DMS114 treated with DMSO at 0.1 percent for 48 hours (cell line): ENCODE data around the gene AUTS2.

Experiments
- DNase-seq: peaks from one replicate; lab custom pipeline; 2025; ENCODE audit not compliant: unreplicated experiment; lab: John Stamatoyannopoulos, UW

Gene AUTS2

DNA sequence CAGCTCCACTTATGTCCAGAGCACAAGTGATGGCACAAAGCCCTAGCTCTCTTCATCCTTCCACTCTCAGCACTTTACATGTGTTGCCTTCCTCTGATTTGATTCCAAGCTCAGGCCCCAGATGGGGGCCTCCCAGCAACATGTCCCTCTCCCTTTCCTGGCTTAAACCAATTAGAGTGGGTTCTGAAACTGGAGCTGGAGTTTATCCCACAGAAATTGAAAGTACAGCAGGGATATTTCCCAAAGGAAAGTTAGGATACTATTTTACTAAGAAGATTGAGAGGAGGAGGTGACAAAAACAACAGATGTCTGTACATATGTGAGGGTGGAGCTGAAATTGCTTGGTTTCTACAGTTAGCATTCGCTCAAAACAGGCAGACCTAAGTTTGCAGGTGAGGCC is 724.6 kb downstream of the AUTS2 start:
- DNase-seq: no peak

DNA sequence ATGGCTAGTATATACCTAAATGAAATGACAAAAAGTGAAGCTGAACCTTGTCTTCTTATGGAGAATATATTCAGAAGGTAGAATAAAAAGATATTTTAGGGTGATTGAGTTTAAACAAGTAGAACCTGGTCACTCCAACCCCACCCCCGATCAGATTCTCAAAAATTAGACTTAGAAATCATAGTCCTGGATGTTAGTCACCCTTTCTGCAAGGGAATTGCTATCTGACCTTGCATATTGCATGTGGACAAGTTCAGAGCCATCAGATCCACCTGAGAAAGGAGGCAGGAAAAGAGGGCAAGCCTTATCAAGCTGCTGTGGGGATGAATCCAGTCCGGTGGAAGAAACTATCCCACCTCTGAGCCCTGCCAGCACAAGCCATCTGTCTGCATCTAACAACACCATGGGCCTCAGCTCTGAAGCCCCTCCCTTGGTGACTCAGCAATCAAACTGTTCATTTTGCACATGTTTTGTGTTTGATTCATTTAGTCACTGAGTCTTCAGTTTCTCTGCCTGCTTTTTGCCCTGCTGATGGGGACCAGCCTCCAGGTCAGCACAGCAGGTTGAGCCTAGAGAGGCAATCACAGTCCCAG is 727.3 kb downstream of the AUTS2 start:
- DNase-seq: no peak

DNA sequence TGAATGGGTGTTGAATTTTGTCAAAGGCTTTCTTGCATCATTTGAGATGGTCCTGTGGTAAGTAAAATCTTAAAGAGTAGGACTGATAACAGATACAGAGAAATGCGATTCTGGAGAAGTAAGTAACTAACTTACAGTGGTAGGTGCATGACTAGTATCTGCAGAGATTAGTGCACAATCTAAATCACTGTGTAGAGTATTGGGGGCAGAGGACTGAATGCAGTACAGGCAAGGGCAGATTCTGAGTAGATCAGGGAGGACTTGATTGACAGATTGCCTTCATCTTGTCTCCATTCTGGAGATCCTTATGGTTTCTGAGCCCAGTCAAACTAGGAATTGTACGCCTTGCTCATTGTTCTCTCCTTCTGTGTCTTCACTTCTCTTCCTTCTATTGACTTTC is 736.0 kb downstream of the AUTS2 start:
- DNase-seq: no peak

DNA sequence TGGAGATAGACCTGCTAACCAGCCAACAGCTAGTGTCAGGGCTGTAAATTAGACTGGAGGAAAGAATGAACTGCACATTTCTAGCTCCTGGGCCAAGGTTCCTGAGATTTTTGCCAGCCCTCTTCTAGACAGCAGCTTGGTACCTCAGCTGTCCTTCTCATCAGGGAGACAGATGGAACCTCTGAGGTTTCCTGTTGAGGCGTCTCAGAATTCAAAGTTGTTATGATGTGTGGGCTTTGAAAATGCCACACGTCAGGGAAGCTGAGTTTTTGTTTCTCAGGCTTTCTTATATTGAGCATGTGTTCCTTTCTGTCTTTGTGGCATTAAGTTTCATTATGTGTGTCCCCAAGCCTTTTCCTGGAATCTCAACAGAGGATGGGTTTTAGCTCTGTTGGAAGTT is 736.6 kb downstream of the AUTS2 start:
- DNase-seq: no peak

DNA sequence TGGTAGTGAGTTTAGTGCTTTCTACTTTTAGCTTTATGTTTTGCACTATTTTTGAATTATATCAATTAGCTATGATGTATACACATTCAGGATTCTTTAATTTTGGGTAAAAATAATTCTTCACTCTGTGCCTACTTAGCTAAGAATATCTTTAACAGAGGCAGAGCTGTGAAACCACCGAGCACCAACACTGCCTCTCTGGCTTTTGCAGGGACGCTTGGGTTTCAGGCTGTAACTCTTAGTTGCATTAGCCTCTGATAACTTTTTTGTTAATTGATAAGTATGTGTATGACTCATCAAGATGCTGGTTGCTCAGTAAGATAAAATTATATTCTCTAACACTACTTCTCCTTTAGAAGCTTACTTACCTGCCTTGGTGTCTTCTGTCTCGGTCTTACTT is 738.3 kb downstream of the AUTS2 start:
- no peak for DNase-seq

DNA sequence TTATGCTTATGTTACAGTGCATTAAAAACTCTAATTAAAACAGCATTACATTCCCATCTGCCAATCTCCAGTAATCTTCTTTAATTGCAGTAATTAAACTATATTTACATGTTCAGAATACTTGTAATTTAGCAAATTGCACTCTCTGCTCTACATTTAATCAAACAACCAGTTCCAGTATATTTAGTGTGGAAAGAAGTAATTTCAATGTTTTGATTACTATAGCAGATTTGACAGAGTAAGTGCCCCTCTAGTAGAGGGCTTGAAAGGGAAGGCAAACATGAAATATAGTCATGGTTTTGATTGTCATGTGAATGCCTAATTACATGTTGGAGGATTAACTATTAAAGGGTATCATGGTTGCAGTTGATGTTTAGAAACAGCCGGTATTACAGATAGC is 739.7 kb downstream of the AUTS2 start:
- DNase-seq: no peak

DNA sequence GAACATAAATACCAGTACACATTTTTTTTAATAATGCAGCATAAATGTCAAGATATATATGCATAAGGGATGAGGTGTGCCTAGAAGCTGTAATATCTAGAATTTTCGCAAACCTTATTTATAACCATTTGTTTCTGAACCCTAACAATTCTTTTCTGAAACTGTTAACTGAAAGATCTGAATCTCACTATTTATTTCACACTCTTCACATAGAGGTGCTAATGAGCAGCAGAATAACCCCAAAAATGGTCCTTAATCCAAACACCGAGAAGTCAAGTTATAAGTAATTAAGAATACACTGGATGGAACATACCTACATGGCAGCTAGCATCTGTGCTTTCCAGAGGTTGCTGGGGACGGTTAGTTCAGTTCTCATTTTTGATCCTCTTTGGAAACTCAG is 742.0 kb downstream of the AUTS2 start:
- DNase-seq: no peak

DNA sequence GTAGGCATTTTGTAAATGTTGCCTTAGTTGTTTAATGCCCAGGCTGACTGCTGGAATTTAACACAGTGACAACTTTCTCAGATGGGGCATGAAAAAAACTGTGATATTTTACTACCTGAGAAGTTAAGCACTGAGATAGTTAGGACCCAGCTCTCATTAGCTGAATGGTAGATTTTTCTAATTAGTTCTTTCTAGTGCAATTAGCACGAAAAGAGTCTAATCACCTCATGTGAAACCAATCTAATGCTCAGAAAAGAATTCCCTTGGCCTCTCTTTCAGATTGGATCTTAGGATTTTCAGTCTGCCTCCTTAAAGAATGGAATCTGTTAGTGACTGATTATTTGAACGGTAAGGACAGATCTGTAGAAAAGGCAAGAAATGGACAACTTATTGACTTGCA is 743.2 kb downstream of the AUTS2 start:
- DNase-seq: no peak

DNA sequence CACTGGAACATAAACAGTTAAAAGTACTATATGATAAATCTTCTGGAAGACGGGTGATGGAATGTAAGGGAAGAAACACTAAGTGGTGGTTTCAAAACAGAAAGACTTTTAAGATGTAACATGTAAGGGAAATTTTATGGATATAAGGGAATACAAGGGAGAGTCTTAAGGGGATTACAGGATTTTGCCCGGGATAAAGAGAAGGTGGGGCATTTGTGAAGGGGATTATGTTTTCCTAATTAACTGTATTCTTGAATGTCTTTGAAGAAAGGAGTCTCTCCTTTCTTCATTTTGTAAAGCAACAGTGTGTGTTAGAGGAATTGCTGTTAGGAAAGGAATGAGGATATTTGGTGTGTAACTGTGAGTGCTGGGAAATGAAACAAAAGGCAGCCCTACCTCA is 745.2 kb downstream of the AUTS2 start:
- DNase-seq: no peak

DNA sequence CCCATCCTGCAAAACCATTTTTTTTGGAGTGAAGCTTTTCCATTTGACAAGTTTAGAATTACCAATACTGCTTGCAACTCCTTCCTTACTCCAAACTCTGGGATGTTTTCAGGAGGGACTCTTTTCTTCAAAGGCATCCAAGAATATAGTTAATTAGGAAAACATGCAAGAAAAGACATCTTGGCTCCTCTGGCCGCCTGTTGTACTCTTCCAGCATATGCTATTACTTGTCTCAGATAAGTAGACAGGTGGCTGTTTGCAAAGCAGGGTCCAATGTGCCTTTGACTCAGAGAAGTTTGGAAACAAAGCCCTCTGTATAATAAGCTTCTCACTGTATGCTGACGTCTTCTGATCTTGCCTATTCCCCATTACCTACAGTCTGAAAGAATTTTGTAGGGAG is 746.5 kb downstream of the AUTS2 start:
- no peak for DNase-seq

DNA sequence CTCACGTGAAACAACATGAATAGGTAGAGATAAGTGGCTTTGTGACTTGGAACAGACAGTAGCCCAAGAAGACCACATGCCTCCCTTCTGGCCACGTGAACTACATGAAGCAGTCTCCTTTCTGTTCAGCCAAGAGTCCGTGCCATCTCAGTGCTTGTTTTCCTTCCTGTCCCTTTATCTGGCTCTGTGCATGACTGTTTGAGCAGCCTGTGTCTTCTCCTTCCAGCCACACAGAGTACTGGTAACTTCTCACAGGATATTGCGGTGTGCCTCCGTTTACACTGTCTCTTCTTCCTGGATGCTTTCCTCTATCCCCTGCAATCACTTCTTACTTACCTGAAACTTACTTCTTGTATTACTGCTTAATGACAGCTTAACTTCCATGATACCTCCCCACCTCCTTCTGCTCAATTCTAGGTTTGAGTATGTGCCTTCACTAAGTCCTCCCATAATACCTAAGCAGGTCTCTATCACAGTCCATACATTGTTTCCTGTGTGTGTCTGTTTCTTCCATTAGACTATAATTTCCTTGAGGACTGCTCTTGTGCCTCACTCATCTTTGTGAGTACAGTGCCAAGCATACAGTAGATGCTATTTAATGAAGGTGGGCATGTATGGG is 748.7 kb downstream of the AUTS2 start:
- no peak for DNase-seq

DNA sequence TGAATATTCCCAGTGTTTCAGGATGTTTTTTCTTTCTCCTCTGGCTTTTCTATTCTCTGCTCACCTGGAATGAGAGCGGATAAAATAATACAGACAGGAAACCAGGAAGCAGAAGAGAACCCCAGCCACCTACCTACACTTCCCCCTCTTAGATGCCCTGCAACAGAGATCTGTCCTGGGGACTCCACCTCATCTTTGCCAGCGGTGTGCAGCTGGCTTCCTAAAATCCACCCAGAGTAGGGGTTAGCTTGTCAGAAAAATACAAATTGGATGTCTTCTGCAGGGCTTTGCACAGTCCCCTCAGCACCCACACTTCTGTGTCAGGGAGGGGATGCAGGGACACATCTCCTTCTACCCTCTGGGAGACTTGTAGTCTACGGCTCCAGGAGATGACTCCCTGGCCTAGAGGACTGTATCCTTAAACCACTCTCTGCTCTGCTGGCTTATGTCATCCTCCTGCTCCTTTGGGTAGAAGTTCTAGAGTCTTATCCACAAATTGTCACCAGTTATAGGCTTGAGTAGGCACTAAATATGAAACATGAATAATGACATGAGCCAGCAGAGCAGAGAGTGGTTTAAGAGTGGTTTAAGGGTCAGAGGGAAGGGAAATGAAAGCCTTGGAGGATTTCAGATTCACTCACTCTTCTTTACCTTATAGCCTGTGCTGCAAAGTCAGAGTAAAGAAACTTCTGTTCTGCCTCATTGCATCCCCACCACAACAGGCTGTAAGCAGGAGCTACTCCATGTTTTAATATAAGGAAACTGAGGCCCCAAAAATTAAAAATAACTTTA is 749.4 kb downstream of the AUTS2 start:
- no peak for DNase-seq

DNA sequence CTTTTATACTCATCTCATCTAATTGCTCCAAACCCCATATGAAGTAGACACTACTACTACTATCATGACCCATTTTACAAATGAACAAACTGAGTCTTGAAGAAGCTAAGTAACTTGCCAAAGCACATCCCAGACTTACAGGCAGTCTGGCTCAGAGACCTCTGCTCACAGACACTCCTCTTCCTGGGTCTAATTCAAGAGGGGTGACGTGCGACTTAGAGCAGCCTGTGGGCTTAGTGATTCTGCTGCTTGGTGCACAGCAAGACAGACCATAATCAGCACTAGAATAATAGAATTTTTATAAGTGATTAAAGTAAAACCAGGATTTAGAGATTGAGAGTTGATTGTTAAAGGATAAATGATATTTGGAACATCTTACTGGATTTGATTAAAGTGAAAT is 750.8 kb downstream of the AUTS2 start:
- no peak for DNase-seq

DNA sequence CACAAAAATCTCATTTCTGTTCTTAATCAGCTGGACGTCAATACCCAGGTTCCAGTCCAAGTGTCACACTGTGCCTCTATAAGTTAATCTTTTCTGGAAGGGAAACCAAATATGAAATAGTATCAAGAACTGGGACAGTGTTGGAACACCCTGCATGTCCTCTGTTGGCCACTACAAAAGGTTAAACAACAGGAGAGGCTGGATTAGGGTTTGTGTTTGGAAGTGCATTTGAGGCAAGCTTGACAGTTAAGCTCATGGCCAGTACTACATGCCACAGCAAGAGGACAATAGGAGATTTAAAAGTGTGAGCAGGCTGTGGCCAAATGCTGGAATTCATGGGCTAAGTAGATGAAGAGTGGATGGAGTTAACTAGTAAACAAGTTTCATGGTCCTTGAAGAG is 751.5 kb downstream of the AUTS2 start:
- no peak for DNase-seq

DNA sequence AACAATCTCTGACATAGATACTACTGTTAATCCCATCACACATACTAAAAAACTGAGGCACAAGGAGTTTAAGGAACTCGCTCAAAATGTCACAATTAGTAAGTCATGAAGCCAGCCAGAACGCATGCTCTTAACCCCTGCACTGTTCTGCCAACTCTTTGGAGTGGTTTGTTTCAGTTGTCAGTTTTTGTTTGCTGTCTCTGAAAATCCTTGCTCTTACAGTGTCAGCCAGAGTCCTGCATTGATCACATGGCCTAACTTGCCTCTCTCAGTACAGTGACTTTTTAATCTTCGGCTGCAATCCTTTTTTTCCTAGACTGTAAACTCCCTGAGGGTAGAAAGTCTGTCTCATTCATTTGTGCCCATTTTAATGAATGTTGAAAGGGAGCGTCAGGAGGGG is 753.8 kb downstream of the AUTS2 start:
- DNase-seq: no peak

DNA sequence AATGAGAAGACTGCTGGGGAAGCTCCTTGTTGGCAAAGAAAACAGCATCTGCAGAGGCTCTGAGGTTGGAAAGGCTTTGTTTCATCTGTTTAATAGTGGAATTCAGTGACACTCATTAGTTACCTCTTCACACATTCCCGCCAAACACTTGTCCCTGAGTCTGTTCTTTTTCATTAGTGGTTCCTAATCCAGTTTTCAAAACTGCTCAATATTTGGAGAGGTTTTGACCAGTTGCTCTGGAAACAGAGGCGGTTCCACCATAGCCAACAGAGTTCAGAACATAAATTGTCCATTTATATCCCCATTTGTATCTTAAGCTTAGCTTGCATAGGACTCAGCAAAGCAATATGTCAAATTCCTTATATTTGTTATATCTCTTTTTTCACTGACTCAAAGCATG is 754.6 kb downstream of the AUTS2 start:
- no peak for DNase-seq

DNA sequence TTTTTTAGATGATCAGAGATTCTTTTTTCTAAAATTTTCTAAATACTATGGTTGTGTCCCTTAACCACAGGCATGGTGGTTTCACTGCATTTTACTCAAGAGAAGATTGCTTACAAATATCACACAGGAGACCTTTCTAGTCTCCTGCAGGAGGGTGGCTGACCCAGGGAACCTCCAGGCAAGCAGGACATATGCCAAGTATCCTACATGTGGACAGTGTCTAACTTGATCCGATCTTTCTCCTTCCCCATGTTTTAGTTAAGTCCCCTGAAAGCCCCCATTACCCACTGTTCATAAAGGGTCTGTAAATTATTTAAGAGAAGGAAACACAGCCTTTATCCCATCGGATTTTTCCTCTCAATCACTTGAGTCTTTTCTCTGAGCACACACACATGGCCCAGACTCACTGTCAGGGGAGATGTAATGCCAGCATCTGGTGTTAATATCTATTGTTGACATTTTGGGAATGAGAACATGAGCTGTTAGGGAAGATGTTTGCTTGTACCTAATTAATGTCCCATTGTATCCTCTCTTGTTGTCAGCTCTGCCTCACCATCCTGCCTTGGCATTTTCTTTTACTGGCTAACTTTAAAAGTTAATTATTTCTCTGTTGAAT is 755.2 kb downstream of the AUTS2 start:
- DNase-seq: no peak

DNA sequence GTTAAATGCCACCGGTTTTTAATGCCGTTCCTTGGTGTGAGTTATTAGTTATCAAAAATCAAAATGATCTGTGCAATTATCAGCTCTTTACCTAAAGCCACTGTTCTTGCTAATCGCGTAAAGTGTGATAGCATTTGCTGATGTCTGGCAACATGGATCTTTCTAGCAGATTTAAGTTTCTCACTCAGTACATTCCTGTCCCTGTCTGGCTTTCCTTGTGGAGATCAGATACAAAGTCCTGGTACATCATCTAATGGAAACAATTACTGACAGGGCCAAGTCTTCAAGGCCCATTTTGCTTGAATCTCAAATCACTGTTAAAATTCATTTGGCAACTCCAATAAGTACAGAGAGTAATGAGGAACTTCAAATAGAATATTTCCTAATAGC is 755.7 kb downstream of the AUTS2 start:
- no peak for DNase-seq

DNA sequence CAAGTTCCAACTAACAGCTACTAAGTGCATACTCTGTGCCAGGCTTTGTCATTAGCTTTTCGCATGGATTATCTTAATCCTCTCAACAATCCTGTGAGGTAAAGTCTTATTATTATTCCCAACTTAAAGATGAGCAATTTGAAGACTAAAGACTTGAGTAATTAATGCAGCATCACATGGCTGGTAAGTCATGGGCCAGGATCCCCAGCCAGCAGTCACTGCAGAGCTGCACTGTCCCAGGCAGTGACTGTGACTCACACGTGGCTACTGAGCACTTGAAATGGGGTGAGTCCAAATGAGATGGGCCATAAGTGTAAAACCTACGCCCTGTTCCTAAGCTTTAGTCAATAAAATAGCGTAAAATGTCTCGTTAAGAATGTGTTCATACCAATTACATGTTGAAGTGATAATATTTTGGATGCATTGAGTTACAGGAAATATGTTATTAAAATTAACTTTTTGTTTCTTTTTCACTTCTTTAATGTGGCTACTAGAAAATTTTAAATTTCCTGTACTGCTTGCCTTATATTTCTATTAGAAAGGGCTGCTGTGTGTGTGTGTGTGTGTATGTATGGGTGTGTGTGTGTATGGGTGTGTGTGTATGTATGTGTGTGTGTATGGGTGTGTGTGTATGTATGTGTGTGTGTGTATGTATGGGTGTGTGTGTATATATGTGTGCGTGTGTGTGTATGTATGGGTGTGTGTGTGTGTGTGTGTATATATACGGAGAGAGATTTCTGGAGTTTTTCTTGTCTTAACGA is 756.3 kb downstream of the AUTS2 start:
- DNase-seq: no peak

DNA sequence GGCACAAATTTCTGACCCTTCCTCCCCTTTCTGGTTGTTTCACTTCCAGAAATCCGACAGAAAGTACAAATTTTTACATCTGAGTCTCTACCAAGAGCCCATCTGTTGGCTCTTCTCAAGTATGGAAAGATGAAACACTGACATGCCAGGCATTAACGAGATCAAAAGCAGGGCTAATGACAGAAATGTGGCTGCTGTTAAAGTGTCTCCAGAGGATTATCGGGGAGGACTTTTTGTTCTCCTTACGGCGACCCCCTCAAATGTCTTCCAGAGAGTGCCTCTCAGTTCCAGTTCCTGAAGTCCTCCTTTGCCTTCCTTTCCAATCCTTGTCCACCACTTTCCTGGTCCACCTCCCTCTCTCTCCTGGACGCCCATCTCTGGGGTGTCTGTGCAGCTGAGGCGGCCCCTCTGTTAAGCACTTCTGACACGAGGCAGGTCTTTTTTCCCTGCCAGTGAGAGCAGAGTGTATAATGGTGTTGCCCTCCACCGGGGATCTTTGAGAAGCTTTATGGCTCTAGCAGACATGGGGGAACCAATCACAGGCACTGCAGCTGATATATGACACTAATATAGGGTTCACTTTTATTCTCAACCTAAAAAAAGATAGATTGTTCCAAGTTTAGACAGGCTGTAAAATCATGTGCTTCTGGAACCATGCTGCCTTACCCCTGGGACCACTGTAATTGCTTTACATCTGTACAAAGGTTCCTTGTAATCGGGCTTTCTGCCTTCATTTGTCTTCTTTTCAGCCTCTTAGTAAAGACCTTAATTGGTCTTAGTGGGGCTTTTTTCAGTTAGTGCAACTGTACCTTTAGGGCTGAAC is 757.1 kb downstream of the AUTS2 start:
- DNase-seq: no peak
